IPS-NIHi7 (cell line): ENCODE data around the gene ABCB7.
"Not testable (repeated sequence)": the region's sequence is repeated elsewhere in the genome, so short reads cannot be mapped to it uniquely, and the experiment has no call there.

ENCODE experiments used
- DNase-seq: peaks from one replicate; pipeline ENCODE4 v3.0.0; 2012; ENCODE audit warnings: mixed read lengths; ENCODE audit errors: extremely low spot score

The ABCB7 gene

DNA sequence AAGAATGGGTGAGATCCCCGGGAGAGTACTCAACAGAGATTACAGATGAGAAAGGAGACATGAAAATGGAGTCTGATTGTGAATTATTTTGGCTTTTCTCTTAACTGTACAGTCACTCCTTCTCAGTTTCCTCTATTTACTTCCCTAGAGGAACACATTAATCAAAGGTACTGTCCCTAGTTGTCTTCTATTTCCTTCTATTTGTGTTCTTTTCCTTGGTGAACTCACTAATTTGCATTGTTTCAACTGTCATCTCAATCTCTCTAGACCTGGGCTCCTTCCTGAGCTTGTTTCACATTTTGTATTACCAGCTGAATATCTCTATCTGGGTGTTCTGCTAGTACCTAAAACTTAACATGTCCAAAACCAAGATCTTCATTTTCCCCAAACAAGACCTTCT lies 59.8 kb downstream of the ABCB7 start:
- DNase-seq = no peak

DNA sequence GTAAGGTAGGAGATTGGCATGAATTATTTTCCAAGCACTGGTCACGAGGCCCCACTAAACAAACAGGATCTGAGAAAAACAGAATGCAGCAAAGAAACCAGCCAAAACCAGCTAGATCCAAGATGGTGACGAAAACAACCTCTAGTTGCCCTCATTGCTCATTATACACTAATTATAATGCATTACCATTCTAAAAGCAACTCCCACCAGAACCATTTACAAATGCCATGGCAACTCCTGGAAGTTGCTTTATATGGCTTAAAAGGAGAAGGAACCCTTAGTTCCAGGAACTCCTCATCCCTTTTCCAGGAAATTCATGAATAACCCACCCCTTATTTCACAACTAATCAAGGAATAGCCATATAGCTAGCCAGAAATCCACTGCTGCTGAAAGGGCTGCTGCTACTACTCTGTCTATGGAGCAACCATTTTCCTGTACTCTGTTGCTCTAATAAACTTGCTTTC lies 69.3 kb downstream of the ABCB7 start:
- no peak for DNase-seq

DNA sequence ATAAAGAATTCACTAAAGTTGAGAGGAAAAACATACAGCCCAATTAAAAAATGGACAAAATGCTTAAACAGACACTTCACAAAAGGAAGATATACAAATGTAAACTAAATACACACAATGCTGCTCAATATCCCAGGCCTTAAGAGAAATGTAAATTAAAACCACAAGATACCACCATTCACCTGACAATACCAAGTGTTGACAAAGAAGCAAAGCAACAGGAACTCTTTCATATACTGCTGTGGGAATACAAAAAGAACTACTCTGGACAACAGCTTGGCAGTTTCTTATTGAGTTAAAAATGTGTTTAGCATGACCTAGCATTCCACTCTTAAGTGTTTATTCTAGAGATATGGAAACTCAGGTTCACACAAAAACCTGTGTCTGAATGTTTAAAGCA lies 71.3 kb downstream of the ABCB7 start:
- DNase-seq = no peak

DNA sequence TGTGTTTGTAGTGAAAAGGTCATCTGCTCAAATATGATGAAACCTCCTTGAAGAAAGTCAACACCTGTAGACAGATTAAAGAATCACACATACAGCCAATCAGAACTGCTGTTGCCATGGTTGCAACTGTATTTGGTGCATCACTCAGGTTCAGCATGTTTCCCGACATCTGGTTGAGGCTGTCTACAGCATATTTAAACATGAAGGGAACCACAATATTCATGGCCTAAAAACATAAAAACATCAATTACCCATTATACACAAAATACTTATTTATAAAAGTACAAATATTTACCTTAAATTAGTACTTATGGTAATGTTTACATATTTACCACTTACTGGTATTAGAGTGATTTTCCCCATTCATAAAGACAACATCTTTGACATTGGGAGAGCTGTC lies 79.7 kb downstream of the ABCB7 start:
- no peak for DNase-seq

DNA sequence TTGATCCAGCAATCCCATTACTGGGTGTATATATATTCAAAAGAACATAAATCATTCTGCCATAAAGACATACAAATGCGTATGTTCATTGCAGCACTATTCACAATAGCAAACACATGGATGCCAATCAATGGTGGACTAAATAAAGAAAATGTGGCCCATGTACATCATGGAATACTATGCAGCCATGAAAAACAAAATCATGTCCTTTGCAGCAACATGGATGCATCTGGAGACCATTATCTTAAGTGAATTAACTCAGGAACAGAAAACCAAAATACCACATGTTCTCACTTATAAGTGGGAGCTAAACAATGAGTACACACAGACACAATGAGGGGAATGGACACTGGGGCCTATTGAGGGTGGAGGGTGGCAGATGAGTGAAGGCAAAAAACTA lies 81.6 kb downstream of the ABCB7 start:
- no peak for DNase-seq

DNA sequence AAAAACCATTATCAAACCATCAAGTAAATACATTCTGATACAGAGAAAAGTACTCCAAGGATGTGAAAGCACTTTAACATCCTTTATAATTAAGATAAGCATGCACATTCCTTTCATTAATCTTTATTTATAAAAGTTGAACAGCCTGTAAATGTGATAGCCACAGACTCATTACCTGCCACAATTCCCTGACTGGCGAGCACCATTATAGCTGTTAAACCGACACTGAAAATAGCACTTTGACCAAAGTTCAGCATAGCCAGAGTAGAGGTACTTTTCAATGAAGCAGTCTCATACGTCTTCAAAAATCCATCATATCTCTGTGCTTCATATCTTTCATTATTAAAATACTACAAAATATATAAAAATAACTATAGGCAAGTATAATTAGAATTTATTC lies 84.7 kb downstream of the ABCB7 start:
- DNase-seq = no peak

DNA sequence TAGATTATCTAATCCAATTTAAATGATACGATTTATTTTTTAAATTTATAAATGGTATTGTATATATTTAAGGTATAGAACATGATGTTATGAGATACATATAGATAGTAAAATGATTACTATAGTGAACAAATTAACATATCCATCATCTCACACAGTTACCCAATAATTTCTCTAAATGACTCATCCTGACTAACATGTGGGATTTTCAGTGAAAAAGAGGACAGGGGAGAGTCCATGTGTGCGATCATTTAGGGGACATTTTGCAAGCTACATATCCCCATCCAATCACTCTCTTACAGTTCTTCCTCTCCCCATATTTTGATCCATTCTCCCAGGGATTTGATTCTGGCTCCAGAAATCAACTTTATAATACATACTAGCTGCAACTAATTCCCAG lies 88.2 kb downstream of the ABCB7 start:
- no peak for DNase-seq

DNA sequence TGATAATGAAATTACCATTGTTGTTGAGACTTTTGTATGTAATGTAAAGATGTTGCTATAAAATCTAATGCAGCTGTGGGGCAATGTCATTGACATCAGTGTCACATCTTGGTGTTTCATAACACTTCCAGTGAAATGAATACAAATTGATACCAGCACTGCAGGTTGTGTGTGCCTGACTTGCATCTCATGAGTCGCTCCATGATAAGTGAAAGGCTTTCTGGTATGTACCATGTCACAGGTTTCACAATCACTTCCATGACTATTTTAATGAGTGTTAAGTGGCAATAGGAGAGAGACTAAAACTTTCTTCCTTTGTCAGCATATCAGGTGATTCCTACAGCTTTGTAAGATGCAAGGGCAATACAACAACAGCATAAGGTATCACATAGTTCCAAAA lies 94.4 kb downstream of the ABCB7 start:
- DNase-seq = no peak

DNA sequence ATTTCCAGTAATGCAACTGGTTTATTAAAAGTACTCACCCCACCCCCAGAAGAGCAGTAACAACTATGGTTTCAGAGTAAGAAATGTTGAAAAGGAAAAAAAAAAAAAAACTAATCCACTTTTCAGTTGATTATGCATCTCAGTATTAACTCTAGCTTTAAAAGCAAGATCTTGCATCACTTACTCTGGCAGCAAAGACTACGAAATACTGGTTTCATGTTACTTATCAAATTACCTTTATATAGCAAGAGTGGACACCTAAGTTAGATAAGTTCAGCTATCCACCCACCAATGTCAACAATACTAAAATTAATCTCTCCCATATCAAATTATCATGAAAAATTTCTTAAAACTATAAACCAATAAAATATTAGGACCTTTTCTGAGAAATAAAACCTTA lies 105.0 kb downstream of the ABCB7 start:
- DNase-seq = no peak

DNA sequence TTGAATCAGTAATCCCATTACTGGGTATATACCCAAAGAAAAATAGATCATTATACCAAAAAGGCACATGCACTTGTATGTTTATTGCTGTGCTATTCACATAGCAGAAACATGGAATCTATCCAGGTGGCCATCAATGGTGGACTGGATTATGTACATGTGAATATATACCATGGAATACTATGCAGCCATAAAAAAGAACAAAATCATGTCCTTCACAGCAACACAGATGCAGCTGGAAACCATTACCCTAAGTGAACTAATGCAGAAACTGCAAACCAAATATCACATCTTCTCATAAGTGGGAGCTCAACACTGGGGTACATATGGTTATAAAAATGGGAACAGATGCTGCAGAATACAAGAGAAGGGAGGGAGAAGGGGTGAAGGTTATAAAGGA lies 110.7 kb downstream of the ABCB7 start:
- DNase-seq = no peak

DNA sequence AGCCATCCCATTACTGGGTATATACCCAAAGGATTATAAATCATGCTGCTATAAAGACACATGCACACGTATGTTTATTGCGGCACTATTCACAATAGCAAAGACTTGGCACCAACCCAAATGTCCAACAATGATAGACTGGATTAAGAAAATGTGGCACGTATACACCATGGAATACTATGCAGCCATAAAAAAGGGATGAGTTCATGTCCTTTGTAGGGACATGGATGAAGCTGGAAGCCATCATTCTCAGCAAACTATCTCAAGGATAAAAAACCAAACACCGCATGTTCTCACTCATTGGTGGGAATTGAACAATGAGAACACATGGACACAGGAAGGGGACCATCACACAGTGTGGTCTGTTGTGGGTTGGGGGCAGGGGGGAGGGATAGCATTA lies 111.9 kb downstream of the ABCB7 start:
- not testable (repeated sequence) for DNase-seq

DNA sequence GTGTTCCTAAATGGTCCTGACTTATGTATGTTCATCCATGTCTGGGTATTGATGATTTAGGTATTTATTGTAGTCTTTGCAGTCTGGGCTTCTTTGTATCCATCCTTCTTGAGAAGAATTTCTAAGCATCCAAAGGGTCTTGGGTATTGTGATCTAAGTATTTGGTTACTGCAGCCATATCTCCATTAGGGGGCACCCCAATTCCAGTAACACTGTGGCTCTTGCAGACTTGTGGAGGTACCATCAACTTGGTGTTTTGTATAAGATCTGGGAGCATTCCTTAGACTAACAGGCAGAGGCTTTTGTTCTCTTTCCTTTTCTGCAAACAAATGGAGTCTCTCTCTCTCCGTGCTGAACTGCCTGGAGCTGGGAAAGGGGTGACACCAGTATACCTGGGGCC lies 117.2 kb downstream of the ABCB7 start:
- DNase-seq = no peak
